Upper lobe of right lung (tissue), 1 donor: Measurements from ENCODE around the gene TFB1M. TPM values are rescaled to one million over a fixed set of nuclear protein-coding genes. Genes with fewer than 3 reads are reported as not detected.

ENCODE experiments used
- ATAC-seq: fragments of 200-7000 bp; cut with Tn5 transposase; one replicate; pipeline ENCODE4 v1.9.1; 2020; ENCODE audit warnings: mild to moderate bottlenecking, moderate library complexity
- DNase-seq: peaks from one replicate; pipeline ENCODE4 v3.0.0-alpha.2; 2020
- H3K27ac ChIP-seq: fragments of 200-600 bp; one replicate; pipeline ENCODE4 v1.8.0; 2022
- H3K27me3 ChIP-seq: fragments of 200-600 bp; one replicate; pipeline ENCODE4 v1.8.0; 2022; ENCODE audit warnings: mild to moderate bottlenecking
- H3K36me3 ChIP-seq: fragments of 200-600 bp; one replicate; pipeline ENCODE4 v1.8.0; 2022
- H3K4me1 ChIP-seq: fragments of 200-600 bp; one replicate; pipeline ENCODE4 v1.8.0; 2022
- H3K4me3 ChIP-seq: fragments of 200-600 bp; one replicate; pipeline ENCODE4 v1.8.0; 2022; ENCODE audit warnings: mild to moderate bottlenecking
- H3K9me3 ChIP-seq: fragments of 200-600 bp; one replicate; pipeline ENCODE4 v1.8.0; 2022
- intact Hi-C: fragments of 100-400 bp; cut with DNase I; formaldehyde crosslinking; loops from one replicate; pipeline ENCODE4 v1.11.0; 2022
- total RNA-seq: library from RNA; stranded (reverse); fragmentation: NEBNext Ultra II Directional; extraction: Animal tissue kit (Norgen Biotek cat#: 25700); gene quantifications from one replicate; pipeline ENCODE4 v1.2.1, GENCODE V29; 2021
- TF ChIP-seq, protein P1 (sequence below): fragments of 200-600 bp; IDR thresholded peaks from one replicate; pipeline ENCODE4 v1.8.0; 2022; ENCODE audit warnings: antibody characterized with exemption
- donor health status: DM: no; HTN: yes; CAD: no; lungs with severe emphysema.

The TFB1M gene
- total RNA-seq, 1 donor from 2014 or later = 18.6 TPM

DNA sequence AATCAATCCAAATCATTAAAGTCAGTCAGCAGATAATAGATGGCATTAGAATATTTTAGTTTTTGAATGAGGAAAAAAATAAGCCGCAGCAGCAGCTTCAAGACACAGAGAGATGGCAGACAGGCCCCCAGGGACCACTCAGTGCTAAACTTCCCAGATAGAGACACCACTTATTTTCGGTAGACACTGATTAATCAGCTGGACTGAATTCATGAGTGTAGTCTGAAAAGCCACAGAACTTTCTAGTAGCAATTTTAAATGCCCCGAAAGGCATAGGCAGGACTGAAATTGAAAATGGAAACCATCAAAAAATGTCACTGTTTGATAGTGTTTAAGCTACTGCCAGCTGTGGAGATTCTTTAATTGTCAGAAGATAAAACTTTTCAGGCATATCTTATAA, 53.6 kb downstream of the TFB1M start:
- TF ChIP-seq, protein P1, sequence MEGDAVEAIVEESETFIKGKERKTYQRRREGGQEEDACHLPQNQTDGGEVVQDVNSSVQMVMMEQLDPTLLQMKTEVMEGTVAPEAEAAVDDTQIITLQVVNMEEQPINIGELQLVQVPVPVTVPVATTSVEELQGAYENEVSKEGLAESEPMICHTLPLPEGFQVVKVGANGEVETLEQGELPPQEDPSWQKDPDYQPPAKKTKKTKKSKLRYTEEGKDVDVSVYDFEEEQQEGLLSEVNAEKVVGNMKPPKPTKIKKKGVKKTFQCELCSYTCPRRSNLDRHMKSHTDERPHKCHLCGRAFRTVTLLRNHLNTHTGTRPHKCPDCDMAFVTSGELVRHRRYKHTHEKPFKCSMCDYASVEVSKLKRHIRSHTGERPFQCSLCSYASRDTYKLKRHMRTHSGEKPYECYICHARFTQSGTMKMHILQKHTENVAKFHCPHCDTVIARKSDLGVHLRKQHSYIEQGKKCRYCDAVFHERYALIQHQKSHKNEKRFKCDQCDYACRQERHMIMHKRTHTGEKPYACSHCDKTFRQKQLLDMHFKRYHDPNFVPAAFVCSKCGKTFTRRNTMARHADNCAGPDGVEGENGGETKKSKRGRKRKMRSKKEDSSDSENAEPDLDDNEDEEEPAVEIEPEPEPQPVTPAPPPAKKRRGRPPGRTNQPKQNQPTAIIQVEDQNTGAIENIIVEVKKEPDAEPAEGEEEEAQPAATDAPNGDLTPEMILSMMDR = no peak
- intact Hi-C loops = no loop called here
- H3K27me3 ChIP-seq = no peaks in the 10 kb centered on the region
- H3K9me3 ChIP-seq = no peaks in the 10 kb centered on the region
- H3K4me3 ChIP-seq = no peak overlapping the region
- no peaks in the 10 kb centered on the region for H3K4me1 ChIP-seq
- no peak overlapping the region for H3K27ac ChIP-seq
- H3K36me3 ChIP-seq = peaks cover 55% of the 10 kb centered on the region
- ATAC-seq (no peak), DNase-seq (no peak)

DNA sequence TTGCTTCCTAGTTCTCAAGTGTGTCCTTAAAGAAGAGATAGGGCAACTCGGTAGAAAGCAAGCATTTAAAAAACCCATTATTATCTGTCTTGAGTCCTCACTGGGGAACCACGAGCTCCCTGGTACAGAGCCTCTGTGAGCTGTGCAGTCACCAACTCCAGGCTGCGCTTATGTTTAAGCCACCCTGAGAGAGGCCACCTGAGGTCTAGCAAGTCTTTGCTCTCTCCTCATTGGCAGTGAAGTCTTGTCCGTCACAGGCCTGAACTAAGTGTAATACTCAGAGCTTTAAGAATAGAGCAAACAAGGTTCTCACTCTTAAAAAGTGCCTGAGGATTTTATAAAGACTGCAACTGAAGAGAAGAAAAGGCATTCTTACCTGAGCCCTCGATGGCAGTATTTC, 54.4 kb downstream of the TFB1M start:
- intact Hi-C loops = no loop called here
- no peaks in the 10 kb centered on the region for H3K4me1 ChIP-seq
- no peak overlapping the region for H3K27ac ChIP-seq
- TF ChIP-seq, protein P1 = no peak
- H3K4me3 ChIP-seq = no peak overlapping the region
- peaks cover 52% of the 10 kb centered on the region for H3K36me3 ChIP-seq
- DNase-seq = no peak
- H3K27me3 ChIP-seq = no peaks in the 10 kb centered on the region
- ATAC-seq = peak; percentile 42
- H3K9me3 ChIP-seq = no peaks in the 10 kb centered on the region

DNA sequence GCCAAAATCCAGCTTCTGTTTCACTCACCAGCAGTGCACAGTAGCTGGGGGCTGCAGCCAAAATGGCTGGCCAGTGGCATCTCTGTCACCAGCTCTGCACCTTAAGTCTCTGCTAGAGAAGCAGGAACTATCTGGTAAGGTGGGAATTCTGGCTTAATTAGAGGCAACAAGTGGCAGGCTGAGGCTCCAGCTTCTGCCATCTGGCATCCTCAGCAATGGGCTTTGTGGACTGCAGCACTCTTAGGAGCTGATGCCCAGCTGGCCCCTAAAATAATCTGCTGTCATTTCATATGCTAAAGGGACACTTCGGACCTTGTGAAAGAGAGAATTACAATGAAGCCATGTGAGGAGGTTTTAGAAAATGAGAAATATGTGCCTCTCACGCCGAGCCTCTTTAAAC, 55.1 kb downstream of the TFB1M start:
- Histone ChIP-seq H3K4me1 (no peaks in the 10 kb centered on the region), H3K27ac (no peak overlapping the region), H3K4me3 (no peak overlapping the region), H3K9me3 (no peaks in the 10 kb centered on the region), H3K36me3 (peaks cover 46% of the 10 kb centered on the region), H3K27me3 (no peaks in the 10 kb centered on the region)
- TF ChIP-seq, protein P1 = no peak
- intact Hi-C loops = no loop called here
- DNase-seq = no peak
- no peak for ATAC-seq

DNA sequence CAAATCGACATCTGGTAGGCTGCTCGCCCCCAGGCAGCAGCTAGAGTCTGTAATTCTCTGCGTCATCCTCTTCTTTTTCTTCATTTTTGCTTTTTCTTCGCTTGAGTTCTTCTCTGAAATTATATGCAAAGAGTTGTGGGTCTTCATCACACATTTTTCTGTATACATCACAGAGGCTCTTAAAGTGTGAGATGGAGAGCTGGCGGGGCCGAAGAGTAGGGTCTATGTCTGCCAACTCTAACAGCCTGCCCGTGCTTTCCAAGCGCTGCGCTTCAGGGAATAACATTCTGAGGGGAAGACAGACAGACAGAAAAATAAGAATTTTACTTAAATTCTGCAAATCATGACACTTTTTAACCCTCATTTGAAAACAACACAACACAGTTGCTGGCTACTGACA, 56.5 kb downstream of the TFB1M start:
- H3K4me1 ChIP-seq = no peaks in the 10 kb centered on the region
- H3K27me3 ChIP-seq = no peaks in the 10 kb centered on the region
- ATAC-seq (no peak), DNase-seq (no peak)
- H3K9me3 ChIP-seq = no peaks in the 10 kb centered on the region
- TF ChIP-seq, protein P1 = no peak
- H3K36me3 ChIP-seq = peaks cover 54% of the 10 kb centered on the region
- no peak overlapping the region for H3K4me3 ChIP-seq
- no peak overlapping the region for H3K27ac ChIP-seq
- intact Hi-C loops = no loop called here

DNA sequence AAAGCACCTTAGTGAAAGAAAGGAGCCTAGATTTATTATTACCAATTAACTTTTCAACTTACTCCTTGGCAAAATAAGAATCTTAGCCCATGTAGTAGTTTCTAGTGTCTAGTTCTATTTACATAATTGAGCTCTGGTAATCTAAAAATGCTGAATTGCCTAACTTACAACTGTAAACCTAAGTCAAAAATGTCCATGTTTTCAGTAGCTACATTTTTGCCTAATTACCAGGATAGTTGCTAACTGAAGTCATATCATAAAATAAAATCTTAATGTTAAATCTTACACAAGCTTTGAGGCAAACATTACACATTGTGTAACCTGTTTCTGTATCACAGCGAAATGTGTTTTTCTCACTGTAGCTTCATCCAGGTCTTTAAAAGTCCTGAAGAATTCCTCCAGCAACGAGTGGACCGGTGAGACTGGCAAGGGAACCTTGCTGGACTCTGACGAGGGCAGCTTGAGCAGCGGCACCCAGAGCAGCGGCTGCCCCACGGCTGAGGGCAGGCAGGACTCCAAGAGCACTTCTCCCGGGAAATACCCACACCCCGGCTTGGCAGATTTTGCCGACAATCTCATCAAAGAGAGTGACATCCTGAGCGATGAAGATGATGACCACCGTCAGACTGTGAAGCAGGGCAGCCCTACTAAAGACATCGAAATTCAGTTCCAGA, 58.0 kb downstream of the TFB1M start:
- intact Hi-C loops = no loop called here
- no peaks in the 10 kb centered on the region for H3K4me1 ChIP-seq
- H3K4me3 ChIP-seq = no peak overlapping the region
- TF ChIP-seq, protein P1 = no peak
- ATAC-seq (no peak), DNase-seq (no peak)
- H3K36me3 ChIP-seq = peaks cover 58% of the 10 kb centered on the region
- H3K27ac ChIP-seq = no peak overlapping the region
- H3K9me3 ChIP-seq = no peaks in the 10 kb centered on the region
- H3K27me3 ChIP-seq = no peaks in the 10 kb centered on the region

DNA sequence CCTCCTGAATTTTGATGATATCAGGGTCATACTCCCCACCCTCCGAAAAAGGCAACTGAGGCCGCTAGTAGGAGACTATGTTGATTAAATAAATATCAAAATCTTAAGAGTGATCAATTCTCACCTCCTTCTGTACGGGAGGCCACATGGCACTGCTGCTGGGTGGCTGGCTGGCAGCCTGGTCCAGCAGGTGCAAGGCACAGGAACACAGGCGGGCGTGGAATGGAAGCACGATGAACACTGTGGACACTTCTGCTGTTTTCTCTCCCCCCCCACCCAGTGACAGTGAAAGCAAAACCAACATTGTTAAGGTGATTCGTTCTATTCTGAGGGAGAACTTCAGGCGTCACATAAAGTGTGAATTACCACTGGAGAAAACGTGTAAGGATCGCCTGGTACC, 60.1 kb downstream of the TFB1M start:
- no peaks in the 10 kb centered on the region for H3K4me1 ChIP-seq
- DNase-seq (no peak), ATAC-seq (no peak)
- no peaks in the 10 kb centered on the region for H3K27me3 ChIP-seq
- H3K27ac ChIP-seq = no peak overlapping the region
- intact Hi-C loops = no loop called here
- TF ChIP-seq, protein P1 = no peak
- H3K4me3 ChIP-seq = no peak overlapping the region
- H3K9me3 ChIP-seq = no peaks in the 10 kb centered on the region
- peaks cover 45% of the 10 kb centered on the region for H3K36me3 ChIP-seq
